Measurements from ENCODE around the gene GCSAM.
"Not testable (repeated sequence)": the region's sequence is repeated elsewhere in the genome, so short reads cannot be mapped to it uniquely, and the experiment has no call there.

The GCSAM gene

DNA sequence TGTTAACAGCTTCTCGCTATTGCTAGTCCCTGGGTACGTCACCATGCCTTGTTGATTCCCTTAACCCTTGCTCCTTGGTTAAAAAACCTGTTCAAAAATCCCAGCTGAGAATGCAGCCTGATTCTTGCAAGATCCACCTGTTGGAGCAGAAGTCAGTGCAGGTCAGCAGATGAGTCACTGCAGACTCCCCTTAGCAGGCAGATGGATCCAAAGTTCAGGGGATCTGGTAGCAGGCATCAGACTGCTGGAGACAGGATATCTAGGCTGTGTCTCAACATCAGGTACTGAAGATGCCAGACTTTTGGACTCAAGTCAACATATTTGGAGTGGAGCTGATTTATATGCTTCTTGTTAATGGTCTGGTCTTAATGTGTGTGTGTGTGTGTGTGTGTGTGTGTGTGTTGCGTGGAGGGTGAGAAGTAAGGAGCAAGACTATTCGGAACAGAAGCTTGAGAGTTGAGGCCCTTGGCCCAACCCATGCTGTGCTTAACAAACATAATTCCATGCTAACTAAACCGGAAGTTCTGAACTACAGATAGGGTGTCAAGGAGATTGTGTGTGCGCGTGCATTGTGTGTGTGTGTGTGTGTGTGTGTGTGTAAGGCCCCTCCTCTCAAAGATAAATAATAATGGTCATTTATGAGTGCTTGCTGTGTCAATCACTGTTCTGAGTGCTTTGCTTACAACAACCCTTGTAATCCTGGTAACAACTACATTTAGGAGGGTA is 47.9 kb downstream of the GCSAM start:
- DNase-seq (ENCODE audit: extremely low read depth, low read depth): no peak
- no peak for TF ChIP-seq CTCF (IDR thresholded peaks at IDR 0.05; ENCODE audit: low read depth, low read length)

- no peak for TF ChIP-seq CTCF (IDR thresholded peaks at IDR 0.05; ENCODE audit: low read depth, low read length)
- DNase-seq (ENCODE audit: extremely low read depth, low read depth): no peak
Measured at GRCh38 chr3:112083239-112083638, 49.8 kb downstream of the GCSAM start.

DNA sequence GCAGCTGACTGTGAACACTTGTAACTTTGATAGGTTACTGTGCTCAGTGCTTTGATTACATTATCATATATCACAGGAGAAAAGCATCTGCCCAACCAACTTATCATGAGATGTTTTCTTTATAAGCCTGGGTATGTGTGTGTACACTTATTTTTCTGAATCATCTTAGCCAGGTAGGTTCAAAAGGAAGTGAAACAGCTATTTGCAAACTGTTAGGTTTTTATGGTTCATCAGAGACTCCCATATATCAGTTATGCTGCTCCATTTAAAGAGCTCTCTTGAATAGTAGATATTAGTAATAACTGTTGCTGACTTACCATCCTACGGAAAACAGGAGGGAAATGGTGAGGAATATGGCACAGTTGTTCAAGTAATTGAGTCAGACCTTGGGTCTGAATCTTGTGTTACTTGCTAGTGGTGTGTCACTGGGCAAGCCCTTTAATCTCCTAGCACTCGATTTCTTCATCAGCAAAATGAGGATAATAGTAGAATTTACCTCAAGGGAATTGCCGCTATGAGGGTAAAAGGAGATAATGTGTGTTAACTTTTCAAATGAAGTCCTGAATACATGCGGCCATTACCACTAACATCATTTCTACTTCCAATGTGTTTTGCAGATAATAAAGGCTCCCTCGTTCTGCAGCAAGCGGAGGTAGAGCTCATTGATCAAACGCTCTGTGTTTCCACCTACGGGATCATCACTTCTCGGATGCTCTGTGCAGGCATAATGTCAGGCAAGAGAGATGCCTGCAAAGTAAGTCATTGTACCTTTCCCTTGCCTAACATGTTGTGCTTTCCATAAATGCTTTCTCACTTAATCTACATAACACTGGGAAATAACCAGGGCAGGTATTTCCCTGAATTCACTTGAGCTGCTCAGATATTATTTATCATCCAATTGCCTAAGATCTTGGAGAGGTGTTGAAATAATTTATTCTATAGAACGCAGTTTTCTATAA is 54.6 kb downstream of the GCSAM start:
- no peak for TF ChIP-seq CTCF (IDR thresholded peaks at IDR 0.05; ENCODE audit: low read depth, low read length)
- DNase-seq (ENCODE audit: extremely low read depth, low read depth): no peak

- TF ChIP-seq CTCF (IDR thresholded peaks at IDR 0.05; ENCODE audit: low read depth, low read length): no peak
- DNase-seq (ENCODE audit: extremely low read depth, low read depth): peak; percentile 38
Measured at GRCh38 chr3:112074616-112075497, 58.2 kb downstream of the GCSAM start.

DNA sequence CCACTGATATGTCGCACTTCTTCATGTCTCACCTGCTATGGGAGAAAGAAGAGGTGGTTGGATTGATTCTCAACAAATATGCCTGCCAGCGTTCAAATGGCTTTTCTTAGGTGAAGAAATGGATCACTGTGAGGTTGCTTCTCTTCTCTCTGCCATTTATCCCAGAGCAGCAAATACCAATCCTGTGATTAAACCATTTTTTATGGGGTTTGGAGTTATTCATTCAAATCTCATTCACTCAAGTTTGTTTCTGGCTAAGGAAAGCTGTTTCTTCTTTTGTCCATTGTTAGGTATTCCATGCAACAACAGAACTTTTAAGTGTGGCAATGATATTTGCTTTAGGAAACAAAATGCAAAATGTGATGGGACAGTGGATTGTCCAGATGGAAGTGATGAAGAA is 59.0 kb downstream of the GCSAM start:
- no peak for DNase-seq (ENCODE audit: extremely low read depth, low read depth)
- TF ChIP-seq CTCF (IDR thresholded peaks at IDR 0.05; ENCODE audit: low read depth, low read length): no peak

DNA sequence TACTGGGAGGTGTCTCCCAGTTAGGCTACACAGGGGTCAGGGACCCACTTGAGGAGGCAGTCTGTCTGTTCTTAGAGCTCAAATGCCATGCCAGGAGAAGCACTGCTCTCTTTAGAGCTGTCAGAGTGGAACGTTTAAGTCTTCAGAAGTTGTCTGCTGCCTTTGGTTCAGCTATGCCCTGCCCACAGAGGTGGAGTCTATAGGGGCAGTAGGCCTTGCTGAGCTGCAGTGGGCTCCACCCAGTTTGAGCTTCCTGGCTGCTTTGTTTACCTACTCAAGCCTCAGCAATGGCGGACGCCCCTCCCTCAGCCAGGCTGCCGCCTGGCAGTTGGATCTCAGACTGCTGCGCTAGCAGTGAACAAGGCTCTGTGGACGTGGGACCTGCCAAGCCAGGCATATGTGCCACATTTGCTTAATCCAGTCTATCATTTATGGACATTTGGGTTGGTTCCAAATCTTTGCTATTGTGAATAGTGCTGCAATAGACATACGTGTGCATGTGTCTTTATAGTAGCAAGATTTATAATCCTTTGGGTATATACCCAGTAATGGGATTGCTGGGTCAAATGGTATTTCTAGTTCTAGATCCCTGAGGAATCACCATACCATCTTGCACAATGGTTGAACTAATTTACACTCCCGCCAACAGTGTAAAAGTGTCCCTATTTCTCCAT is 60.5 kb downstream of the GCSAM start:
- not testable (repeated sequence) for DNase-seq (ENCODE audit: extremely low read depth, low read depth)
